Omental fat pad (tissue), 4 donors: Measurements from ENCODE around the gene KRTAP12-3. TPM values are rescaled to one million over a fixed set of nuclear protein-coding genes. Genes with fewer than 3 reads are reported as not detected.

Experiments
- ATAC-seq: fragments of 150-250 bp; one replicate; pipeline ENCODE4 v1.9.1; 2016; ENCODE audit warnings: mild to moderate bottlenecking, moderate library complexity; ENCODE audit not compliant: low FRiP score
- DNase-seq: peaks from one replicate; pipeline ENCODE4 v3.0.0-alpha.2; 2019; ENCODE audit warnings: low spot score
- total RNA-seq, 4 donors: library from RNA; depleted of rRNA; stranded (reverse); fragments of >200 nt; gene quantifications; one replicate each; pipeline ENCODE4 v1.1.0, GENCODE V29; 2016
- TF ChIP-seq, protein P1 (sequence below), 3 donors: fragments of 450-650 bp; IDR thresholded peaks; one replicate each; pipeline ENCODE4 v1.5.1; 2016 to 2017; ENCODE audit warnings: antibody characterized with exemption in 3 of 3, mild to moderate bottlenecking in 3 of 3, moderate library complexity in 2 of 3

KRTAP12-3 gene
- total RNA-seq, 4 donors from 2014 or later: not detected

- DNase-seq (no peak), ATAC-seq (no peak)
- TF ChIP-seq, protein P1, sequence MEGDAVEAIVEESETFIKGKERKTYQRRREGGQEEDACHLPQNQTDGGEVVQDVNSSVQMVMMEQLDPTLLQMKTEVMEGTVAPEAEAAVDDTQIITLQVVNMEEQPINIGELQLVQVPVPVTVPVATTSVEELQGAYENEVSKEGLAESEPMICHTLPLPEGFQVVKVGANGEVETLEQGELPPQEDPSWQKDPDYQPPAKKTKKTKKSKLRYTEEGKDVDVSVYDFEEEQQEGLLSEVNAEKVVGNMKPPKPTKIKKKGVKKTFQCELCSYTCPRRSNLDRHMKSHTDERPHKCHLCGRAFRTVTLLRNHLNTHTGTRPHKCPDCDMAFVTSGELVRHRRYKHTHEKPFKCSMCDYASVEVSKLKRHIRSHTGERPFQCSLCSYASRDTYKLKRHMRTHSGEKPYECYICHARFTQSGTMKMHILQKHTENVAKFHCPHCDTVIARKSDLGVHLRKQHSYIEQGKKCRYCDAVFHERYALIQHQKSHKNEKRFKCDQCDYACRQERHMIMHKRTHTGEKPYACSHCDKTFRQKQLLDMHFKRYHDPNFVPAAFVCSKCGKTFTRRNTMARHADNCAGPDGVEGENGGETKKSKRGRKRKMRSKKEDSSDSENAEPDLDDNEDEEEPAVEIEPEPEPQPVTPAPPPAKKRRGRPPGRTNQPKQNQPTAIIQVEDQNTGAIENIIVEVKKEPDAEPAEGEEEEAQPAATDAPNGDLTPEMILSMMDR (IDR thresholded peaks at IDR 0.05): no peak
These were observed 40.3 kb downstream of the KRTAP12-3 start for GRCh38 chr21:44697811-44698734.

- DNase-seq: no peak
- TF ChIP-seq, protein P1 (IDR thresholded peaks at IDR 0.05): no peak
- no peak for ATAC-seq
These were observed 41.8 kb downstream of the KRTAP12-3 start for GRCh38 chr21:44699502-44700001.

DNA sequence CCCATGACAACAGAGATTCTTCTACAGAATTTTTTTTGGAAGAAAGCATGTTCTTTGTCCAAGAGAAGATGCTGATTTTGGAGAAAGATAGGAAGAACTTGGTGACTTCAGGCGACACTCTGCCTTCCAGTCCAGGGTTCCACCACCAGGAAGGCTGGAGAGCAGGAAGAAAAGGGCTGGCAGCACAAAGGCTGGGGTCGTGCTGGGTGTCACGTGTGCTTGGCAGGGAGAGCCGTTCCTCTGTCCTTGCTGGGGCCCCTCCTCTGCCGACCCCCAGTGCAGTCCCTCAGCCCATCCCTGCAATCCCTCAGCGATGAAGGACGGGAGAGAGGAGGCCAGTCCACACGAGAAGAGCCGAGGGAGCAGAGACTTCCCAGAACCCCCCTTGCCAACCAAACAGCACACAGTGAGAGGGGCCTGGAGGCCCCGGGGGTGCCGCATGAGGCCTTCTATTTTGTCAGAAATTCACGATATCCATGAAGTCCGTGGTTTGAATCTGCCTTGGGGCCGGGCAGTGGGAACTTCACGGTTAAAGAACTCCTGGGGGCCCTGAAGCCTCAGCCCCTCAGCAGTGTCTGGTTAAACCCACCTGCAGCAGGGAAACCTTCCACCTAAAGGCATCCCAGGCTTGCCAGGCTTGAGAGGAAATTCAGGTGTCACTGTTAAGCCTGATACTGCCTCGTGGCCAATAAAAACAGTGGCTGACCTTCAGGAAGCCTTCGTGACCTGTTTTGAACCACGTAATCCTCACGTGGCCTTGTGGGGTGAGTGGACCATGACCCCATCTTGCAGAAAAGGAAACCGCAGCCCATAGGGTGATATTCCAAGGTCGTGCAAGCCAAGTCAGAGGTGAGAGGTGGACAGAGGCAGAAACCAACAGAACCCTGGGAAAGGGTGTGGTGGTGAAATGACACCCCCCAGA lies 42.6 kb downstream of the KRTAP12-3 start:
- TF ChIP-seq, protein P1 (IDR thresholded peaks at IDR 0.05): no peak
- ATAC-seq (no peak), DNase-seq (no peak)

- DNase-seq (no peak), ATAC-seq (no peak)
- TF ChIP-seq, protein P1 (IDR thresholded peaks at IDR 0.05): no peak
These were observed 43.3 kb downstream of the KRTAP12-3 start for GRCh38 chr21:44701023-44701400.

DNA sequence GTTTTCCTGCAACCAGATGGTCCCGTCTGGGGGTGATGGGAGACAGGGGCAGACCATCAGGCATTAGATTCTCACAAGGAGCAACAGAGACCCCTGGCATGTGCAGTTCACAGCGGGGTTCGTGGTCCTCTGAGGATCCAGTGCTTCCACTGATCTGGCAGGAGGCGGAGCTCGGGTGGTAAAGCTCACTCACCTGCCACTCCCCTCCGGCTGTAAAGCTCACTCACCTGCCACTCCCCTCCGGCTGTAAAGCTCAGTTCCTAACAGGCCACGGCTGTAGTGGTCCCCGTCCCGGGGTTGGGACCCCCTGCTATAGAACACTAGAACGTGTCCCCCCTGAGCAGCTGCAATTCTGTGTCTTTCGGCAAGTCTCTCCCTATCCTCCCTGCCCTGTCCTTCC lies 43.8 kb downstream of the KRTAP12-3 start:
- DNase-seq (no peak), ATAC-seq (no peak)
- TF ChIP-seq, protein P1 (IDR thresholded peaks at IDR 0.05): no peak

- TF ChIP-seq, protein P1 (IDR thresholded peaks at IDR 0.05): no peak
- DNase-seq: no peak
These were observed 44.6 kb downstream of the KRTAP12-3 start for GRCh38 chr21:44702111-44702972.

More at GRCh38 chr21:44702111-44702972, 44.6 kb downstream of the KRTAP12-3 start:
- no peak for ATAC-seq
